Mucosa of stomach (tissue), 1 donor: ENCODE data around the gene SHQ1.

Source experiments
- H3K27me3 ChIP-seq: one replicate; pipeline ENCODE4 v1.7.0; 2013; ENCODE audit warnings: mild to moderate bottlenecking, low read length; ENCODE audit not compliant: control insufficient read depth, insufficient read depth
- H3K36me3 ChIP-seq: one replicate; pipeline ENCODE4 v1.7.0; 2013; ENCODE audit warnings: low read length; ENCODE audit not compliant: control insufficient read depth, insufficient read depth
- H3K4me1 ChIP-seq: one replicate; pipeline ENCODE4 v1.7.0; 2013; ENCODE audit warnings: mild to moderate bottlenecking, low read length; ENCODE audit not compliant: control insufficient read depth, insufficient read depth
- H3K4me3 ChIP-seq: one replicate; pipeline ENCODE4 v1.7.0; 2013; ENCODE audit warnings: low read length
- H3K9ac ChIP-seq: one replicate; pipeline ENCODE4 v1.7.0; 2013; ENCODE audit warnings: mild to moderate bottlenecking, low read length, moderate library complexity
- H3K9me3 ChIP-seq: one replicate; pipeline ENCODE4 v1.7.0; 2013; ENCODE audit warnings: mild to moderate bottlenecking, low read length, moderate library complexity; ENCODE audit not compliant: control insufficient read depth
- donor health status: Pancreatic carcinoma.

Gene SHQ1

DNA sequence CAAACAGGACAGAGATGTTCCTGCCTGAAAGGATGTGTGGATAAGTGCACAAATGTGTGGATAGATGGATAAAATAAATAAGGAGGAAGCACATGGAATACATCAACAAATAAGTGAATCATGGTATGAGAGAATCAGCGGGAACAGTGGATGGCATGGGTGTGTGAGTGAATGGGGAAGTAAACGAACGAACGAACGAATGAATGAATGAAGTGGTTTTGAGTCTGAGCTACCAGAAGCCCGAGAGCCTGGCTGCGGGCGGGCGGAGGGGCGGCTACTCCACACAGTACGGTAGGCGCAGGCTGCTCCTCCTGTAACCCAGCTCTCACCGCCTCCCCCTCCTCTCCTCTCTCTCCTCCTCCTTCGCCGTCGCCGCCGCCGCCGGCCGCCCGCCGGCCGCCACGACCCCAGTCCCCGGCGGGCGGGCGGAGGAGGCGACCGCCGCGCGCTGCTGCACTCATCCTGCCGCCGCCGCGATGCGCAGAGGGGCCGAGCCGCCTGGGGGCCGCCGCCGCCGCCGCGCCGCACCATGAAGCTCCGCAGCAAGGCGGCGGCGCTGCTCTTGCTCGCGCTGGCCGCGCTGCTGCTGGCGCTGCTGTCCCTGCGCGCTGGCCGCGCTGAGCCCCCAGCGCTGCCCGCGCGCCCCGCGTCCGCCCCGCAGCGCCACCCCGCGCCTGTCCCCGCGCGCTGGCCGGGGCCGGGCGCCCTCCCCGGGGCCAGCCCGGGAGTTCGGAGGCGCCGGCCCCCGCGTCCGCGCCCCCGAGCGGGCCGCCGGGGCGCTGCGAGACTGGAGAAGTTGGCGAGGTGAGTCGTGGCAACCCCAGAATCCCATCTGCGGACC, 39.7 kb upstream of the SHQ1 start, which contains the start of gene GXYLT2:
Gene GXYLT2, plus strand, starts transcription at position 342 of the 841 bp plus-strand sequence. Its CDS starts 188 bp downstream, at position 530.
- Histone ChIP-seq H3K4me1 (peaks cover 7% of the 10 kb centered on the region), H3K4me3 (no peak within 1 kb of the TSS), H3K36me3 (no peaks in the 10 kb centered on the region), H3K27me3 (peaks cover 22% of the 10 kb centered on the region), H3K9ac (no peak within 1 kb of the TSS), H3K9me3 (no peaks in the 10 kb centered on the region)

DNA sequence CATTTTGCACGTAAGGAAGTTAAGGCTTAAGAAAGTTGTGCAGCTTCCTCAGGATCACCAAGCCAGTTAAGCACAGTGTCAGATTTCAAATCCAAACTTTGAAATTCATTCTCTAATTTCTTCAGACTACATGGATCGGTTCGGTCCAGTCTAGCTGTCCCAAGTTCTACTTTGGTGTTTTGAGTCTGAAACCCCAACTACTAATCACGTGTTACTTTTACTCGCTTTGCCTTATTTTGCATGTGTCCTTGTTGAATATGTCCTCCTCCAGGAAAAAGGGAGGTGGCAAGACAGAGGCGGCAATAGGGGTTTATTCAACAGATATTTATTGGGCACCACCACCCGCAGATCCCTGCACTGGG, 39.1 kb upstream of the SHQ1 start:
- Histone ChIP-seq H3K27me3 (peaks cover 22% of the 10 kb centered on the region), H3K9me3 (no peaks in the 10 kb centered on the region), H3K4me3 (no peak overlapping the region), H3K36me3 (no peaks in the 10 kb centered on the region), H3K9ac (no peak overlapping the region), H3K4me1 (peaks cover 7% of the 10 kb centered on the region)

DNA sequence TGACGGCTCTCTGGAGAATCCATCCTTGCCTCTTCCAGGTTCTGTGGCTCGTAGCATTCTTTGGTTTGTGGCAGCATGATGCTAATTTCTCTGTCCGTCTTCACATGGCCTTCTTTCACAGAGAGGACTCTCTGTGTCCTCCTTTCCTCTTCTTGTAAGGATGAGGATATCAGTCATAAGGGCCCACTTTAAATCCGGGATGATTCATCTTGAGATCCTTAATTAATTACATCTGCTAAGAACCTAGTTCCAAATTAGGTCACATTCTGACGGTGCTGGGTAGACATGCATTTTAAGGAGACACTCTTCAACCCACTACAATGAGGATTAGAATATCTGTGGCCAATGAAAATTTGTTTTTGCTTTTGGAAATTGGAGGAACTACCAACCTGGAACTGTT, 23.9 kb upstream of the SHQ1 start:
- H3K4me1 ChIP-seq: no peaks in the 10 kb centered on the region
- peaks cover 4% of the 10 kb centered on the region for H3K27me3 ChIP-seq
- no peak overlapping the region for H3K9ac ChIP-seq
- no peak overlapping the region for H3K4me3 ChIP-seq
- H3K9me3 ChIP-seq: no peaks in the 10 kb centered on the region
- H3K36me3 ChIP-seq: no peaks in the 10 kb centered on the region

DNA sequence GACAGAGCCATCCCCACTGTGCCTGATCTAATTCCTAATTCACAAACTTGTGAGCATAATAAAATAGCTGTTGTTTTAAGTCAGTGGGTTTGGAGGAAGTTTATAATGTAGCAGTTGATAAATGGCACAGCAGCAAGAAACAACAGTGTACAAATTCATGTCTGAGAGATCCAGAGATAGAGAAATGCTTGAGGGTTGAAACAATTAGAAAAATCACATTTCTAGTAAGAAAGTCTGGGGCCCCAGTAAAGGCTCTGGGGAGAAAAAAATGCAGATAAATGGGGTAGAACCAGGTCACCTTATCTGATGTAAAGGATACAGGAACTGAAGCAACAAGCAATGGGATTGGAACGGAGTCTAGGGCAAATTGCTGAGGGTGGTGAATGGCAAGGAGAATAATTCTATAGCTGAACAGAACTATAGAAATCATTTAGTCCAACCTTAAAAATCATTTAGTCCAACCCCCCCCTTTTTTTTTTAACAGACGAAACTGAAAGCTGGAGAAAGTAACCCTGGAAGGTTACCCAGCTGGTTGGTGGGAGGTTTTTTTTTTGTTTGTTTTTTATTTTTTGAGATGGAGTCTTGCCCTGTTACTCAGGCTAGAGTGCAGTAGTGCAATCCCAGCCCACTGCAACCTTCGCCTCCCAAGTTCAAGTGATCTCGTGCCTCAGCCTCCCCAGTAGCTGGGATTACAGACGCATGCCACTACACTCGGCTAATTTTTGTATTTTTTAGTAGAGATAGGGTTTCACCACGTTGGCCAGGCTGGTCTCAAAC, 14.3 kb upstream of the SHQ1 start:
- no peak overlapping the region for H3K4me3 ChIP-seq
- no peaks in the 10 kb centered on the region for H3K27me3 ChIP-seq

DNA sequence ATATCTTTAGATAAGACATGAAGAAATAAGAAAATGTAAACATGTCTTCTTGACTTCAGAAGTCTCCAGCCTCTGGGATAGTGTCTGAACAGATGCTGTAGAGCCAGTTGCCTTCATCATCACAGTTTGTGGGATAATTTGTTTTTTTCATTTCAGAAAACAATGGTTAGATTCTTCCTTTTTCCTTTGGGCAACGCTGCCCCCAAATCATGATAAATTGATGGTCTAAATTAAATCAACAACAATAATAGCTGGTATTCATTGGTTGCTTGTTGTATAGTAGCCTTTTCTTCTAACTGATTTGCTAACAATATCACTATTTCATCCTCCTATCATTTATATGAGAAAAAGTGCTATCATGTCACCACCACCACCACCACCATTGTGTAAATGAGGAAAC, 12.6 kb upstream of the SHQ1 start:
- no peaks in the 10 kb centered on the region for H3K9me3 ChIP-seq
- H3K27me3 ChIP-seq: no peaks in the 10 kb centered on the region
- no peak overlapping the region for H3K9ac ChIP-seq
- H3K4me1 ChIP-seq: no peaks in the 10 kb centered on the region
- no peak overlapping the region for H3K4me3 ChIP-seq
- H3K36me3 ChIP-seq: no peaks in the 10 kb centered on the region

More for the DNA sequence above, 14.3 kb upstream of the SHQ1 start:
- Histone ChIP-seq H3K9me3 (no peaks in the 10 kb centered on the region), H3K4me1 (no peaks in the 10 kb centered on the region), H3K36me3 (no peaks in the 10 kb centered on the region), H3K9ac (no peak overlapping the region)

DNA sequence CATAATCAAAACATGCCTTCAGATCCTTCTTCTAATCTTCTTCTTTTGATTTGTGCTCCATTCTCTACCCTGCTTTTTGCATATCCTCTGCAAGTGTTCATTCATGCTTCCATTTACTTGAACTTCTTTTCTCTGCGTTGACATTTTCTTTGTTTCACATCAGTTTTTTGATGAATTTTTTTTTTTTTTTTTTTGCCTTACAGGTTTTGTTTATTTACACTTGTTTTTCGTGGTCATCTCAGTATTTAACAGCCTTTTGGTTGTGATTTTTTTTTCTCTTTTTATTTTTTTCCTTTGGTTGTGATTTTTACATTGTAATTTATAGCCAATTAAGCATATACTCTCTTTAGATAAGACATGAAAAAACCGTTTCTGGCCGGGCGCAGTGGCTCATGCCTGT, 11.8 kb upstream of the SHQ1 start:
- H3K4me1 ChIP-seq: no peaks in the 10 kb centered on the region
- no peaks in the 10 kb centered on the region for H3K9me3 ChIP-seq
- no peaks in the 10 kb centered on the region for H3K36me3 ChIP-seq
- H3K4me3 ChIP-seq: no peak overlapping the region
- H3K9ac ChIP-seq: no peak overlapping the region
- no peaks in the 10 kb centered on the region for H3K27me3 ChIP-seq

DNA sequence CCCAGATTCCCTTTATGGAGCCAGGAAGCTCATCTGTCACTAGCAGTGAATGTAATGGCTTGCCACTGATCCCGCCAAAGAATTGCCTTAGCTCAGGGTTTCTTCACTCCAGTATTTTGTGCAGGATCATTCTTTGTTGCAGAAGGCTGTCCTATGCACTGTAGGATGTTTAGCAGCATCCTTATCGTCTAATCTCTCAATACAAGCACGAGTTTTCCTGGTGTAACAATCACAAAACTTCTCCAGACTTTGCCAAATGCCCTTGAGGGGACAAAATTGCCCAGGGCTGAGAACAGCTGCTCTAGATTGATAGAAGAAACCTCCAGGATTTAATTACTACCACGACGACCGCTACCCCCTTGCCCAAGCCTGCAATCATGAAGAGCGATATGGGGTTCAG, 6.8 kb upstream of the SHQ1 start:
- Histone ChIP-seq H3K4me1 (no peaks in the 10 kb centered on the region), H3K4me3 (no peak overlapping the region), H3K36me3 (no peaks in the 10 kb centered on the region), H3K9me3 (no peaks in the 10 kb centered on the region), H3K9ac (no peak overlapping the region), H3K27me3 (no peaks in the 10 kb centered on the region)

DNA sequence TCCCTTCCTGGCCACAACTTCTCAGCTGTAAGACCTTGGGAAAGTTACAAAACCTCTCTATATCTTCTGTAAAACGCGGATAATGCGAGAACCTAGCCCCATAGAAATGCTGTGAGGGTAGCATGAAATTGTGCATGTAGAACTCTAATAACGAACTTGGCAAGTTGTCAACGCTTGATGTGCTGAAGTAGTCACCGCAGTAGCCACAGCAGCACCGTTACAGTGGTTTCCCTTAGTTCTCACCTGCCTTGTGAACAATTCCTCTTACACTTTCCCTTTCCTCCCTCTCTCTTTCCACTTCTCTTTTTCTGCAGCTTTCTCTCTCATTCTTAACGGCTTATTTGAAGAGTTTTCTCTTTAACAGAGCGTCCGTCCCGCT, 447 bp upstream of the SHQ1 start:
- no peaks in the 10 kb centered on the region for H3K9me3 ChIP-seq
- no peaks in the 10 kb centered on the region for H3K36me3 ChIP-seq
- H3K9ac ChIP-seq: peak overlapping the region; percentile 4

DNA sequence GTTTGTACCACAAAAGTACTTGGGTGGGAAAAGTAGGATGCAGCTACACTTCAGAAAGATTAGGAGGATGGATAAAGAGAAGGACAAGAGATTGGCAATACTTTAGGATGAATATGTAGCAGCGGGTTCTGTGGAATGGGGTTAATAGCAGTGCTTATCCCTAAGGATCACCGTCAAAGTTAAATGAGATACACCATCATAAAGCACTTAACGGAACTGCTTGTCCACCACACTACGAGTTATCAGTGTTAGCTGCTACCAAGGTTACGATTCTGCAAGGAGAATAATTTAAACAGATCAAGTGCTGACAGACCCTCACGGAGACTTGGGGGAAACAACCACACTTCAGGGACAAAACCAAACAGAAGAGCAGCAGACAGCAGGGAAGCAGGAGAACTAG, 963 bp downstream of the SHQ1 start:
- no peaks in the 10 kb centered on the region for H3K36me3 ChIP-seq
- H3K9me3 ChIP-seq: no peaks in the 10 kb centered on the region
- H3K4me1 ChIP-seq: peaks cover 10% of the 10 kb centered on the region
- no peaks in the 10 kb centered on the region for H3K27me3 ChIP-seq
- peak overlapping the region; percentile 65 for H3K9ac ChIP-seq
- peak overlapping the region; percentile 62 for H3K4me3 ChIP-seq

More for the DNA sequence above, 447 bp upstream of the SHQ1 start:
- Histone ChIP-seq H3K4me3 (peak overlapping the region; percentile 62), H3K4me1 (peaks cover 10% of the 10 kb centered on the region), H3K27me3 (no peaks in the 10 kb centered on the region)

DNA sequence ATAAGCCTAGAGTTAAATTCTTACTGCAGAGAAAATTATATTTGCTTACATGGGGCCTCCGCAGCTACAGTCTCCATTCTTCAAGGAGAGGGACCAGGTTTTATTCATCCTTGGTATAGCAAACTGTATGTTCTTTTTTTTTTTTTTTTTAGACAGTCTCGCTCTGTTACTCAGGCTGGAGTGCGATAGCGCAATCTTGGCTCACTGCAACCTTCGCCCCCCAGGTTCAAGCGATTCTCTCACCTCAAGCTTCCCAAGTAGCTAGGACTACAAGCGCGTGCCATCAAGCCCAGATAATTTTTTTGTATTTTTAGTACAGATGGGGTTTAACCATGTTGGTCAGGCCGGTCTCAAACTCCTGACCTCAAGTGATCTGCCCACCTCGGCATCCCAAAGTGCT, 2.1 kb downstream of the SHQ1 start:
- Histone ChIP-seq H3K27me3 (no peaks in the 10 kb centered on the region), H3K4me3 (no peak overlapping the region), H3K9me3 (no peaks in the 10 kb centered on the region), H3K36me3 (no peaks in the 10 kb centered on the region), H3K4me1 (peaks cover 10% of the 10 kb centered on the region), H3K9ac (no peak overlapping the region)

DNA sequence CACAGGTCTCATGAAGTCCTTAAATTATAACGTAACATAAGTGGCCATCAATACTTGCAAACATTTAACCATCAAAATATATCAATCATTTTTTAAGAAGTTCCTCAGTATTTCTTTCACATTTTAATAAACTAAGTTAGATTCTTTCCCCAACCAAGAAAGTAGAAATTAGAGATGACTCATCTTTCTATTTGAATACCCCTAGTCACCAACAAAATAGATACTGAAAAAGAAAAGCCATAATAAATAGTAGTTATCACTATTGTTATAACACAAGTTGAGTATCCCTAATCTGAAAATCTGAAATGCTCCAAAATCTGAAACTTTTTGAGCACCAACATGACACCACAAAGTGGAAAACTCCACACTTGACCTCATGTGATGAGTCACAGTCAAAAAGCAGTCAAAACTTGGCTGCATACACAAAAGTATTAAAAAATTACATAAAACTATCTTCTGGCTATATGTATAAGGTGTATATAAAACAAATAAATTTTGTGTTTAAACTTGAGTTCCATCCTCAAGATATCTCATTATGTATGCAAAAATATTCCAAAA, 3.7 kb downstream of the SHQ1 start:
- no peak overlapping the region for H3K9ac ChIP-seq
- H3K36me3 ChIP-seq: no peaks in the 10 kb centered on the region
- H3K9me3 ChIP-seq: no peaks in the 10 kb centered on the region
- H3K4me1 ChIP-seq: peaks cover 10% of the 10 kb centered on the region
- no peaks in the 10 kb centered on the region for H3K27me3 ChIP-seq
- no peak overlapping the region for H3K4me3 ChIP-seq

DNA sequence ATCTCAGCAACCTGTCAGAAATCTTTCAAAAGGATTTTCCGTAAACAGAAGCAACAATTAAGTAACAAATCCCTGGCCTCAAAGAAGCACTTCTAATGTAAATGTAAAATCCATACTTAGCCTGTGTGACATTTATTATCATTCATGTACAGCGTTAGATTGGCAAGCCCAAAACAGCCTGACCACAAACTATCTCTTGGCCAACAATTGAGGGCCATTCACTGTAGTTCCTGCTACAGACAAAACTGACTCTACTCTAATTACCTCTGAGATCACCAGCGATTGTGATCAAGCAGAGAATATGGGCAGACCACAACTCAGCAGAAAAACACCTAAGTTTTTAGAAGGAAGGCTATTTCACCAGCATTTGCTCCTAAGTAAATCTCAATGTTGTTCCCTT, 9.2 kb downstream of the SHQ1 start:
- Histone ChIP-seq H3K4me3 (no peak overlapping the region), H3K4me1 (no peaks in the 10 kb centered on the region), H3K36me3 (no peaks in the 10 kb centered on the region), H3K9me3 (no peaks in the 10 kb centered on the region), H3K9ac (no peak overlapping the region), H3K27me3 (no peaks in the 10 kb centered on the region)
